Activated T-cell treated with anti-CD3 and anti-CD28 coated beads for 4 hours (primary cell): ENCODE data around the gene FAM78B.

Experiments
- DNase-seq: peaks from one replicate; pipeline ENCODE4 v3.0.0-alpha.2; 2020

The FAM78B gene

DNA sequence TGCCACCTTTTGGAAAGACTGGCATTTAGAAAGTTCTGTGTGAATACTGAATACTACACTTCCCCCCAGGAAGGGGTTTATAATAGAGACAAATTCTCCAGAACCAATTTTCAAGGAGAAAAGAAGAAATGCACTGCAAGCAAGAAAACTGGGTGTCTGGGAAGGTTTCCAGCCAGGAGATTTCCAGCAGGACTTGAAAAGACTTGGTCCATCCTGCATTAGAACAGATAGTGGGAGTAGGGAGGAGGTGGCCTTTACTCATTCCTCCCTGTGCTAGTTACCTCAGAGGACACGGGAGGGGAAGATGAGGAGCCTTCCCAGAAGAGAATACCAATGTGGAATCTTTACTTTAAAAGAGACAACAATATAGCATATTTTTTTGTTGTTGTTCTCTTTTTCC, 52.4 kb downstream of the FAM78B start:
- DNase-seq, result no peak

DNA sequence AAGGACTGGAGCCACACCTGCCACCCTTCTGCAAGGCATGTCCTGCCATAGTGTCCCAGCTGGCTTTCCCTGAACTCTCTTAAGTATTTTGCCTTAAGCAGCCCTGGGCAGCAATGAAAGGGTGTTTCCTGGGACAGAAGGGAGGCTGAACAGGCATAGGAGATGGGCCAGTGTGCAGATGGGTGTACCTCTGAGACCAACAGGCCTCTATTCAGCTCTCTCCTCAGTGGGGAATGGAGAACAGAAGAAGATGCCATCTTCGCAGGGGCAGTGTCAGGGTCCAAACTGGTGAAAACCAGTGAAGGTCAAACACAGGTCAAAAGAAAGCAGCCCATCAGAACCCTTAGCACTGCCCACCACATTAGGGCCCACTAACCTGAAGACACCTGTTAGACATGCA, 53.2 kb downstream of the FAM78B start:
- no peak for DNase-seq

DNA sequence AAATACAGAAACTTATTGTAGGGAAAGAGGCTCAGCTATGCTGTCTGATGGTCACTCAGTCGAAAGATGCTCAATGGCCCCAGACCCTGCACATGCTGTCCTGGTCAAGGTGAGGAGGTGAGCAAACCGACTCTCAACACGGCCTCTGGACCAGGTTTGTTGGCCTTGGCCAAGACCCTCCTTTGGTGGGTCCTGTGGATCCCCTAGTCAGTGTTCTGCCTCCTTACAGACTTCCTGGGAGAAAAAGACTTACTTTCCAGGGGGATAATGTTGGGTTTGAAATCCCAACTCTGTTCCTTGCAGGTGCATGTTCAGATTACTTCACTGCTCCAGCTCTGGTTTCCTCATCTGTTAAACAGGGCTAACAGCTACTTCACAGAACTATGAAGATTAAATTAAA, 53.8 kb downstream of the FAM78B start:
- DNase-seq, result no peak

DNA sequence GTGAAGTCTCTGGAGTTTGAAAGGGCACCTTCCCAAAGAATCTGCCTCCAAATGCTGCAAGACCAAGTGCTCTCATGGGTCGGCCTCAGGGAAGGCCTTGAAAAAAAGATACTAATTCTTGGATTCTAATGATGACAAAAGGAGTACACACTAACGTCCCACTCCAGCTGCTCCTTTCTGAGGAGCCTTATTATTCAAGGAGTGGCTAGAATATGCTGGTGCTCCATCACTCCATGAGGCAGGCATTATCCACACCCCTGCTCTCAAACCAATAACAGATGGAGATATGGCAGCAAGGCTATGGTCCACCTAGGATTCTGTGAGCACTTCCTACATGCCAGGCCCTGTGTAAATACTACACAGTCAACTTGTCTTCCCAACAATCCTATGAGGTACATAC, 54.4 kb downstream of the FAM78B start:
- no peak for DNase-seq

DNA sequence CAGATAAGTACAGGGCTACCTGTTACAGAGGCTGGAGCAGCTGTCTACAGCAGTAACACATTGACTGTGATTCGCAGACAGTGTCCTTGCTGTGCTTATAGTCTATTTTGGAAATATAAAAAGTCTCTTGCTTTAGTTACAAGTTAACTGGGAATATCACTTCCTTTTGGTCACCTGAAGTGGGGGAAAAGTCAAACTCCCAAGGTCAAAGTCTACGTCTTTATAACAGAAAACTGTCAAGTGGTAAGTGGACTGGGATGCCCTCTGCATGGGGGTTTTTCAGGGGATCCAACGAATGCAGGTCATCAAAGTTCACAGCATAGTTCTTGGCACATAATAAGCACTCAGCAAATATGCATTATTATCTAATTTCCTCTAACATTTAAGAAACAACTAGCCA, 55.4 kb downstream of the FAM78B start:
- no peak for DNase-seq

DNA sequence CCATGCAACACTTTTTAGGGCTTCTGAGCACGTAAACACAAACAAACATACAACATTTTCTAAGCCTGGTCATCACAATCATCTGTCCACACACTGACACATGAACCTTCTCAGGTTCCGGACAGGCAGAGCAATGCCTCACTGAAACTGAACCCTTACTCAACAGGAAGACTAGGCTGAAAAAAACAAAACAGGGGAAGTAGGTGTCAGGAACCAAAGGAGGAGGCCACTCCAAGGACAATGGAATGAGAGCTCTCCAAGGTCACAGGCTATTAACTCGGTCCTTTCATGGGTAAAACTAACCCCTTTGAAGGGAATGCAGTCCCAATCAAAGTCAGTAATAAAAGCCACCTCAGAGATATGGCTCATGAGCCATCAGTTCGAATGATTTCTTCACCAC, 76.6 kb downstream of the FAM78B start:
- DNase-seq, result no peak

DNA sequence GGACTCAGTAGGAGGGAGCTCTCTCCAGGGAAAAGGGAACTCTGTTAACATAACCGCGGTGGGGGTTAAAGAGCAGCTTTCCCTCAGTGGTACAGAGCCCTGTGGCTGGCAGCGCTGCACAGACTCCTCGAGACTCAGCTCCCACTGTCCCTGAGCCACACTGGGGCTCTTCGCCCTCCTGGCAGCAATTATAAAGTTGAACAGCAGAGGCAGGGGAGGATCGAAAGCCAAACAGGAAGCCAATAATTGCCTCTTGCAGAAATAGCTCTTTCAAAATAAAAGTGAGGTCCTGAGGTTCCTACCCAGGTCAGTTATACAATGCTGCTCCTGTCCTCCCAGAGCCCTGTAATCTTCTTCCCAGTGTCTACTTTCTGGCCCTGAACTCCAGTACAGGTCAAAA, 77.0 kb downstream of the FAM78B start:
- DNase-seq, result no peak

DNA sequence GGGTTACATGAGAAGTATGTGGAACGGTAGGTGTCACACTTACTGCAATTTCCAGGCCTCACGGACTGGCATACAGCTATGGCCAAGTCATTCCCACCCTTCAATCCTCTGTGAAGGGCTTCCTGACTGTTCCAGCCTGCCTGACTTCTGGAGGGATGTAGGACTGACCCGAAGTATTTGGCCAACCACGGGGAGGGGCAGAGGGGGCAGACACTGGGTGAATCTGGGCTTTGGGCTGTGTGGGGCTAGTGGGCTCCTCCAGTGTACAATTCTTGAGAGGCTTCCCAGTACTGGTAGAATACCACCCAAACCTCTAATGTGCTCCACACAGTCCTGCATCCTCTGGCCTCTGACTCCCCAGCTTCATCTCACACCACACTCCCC, 78.2 kb downstream of the FAM78B start:
- DNase-seq, result no peak

DNA sequence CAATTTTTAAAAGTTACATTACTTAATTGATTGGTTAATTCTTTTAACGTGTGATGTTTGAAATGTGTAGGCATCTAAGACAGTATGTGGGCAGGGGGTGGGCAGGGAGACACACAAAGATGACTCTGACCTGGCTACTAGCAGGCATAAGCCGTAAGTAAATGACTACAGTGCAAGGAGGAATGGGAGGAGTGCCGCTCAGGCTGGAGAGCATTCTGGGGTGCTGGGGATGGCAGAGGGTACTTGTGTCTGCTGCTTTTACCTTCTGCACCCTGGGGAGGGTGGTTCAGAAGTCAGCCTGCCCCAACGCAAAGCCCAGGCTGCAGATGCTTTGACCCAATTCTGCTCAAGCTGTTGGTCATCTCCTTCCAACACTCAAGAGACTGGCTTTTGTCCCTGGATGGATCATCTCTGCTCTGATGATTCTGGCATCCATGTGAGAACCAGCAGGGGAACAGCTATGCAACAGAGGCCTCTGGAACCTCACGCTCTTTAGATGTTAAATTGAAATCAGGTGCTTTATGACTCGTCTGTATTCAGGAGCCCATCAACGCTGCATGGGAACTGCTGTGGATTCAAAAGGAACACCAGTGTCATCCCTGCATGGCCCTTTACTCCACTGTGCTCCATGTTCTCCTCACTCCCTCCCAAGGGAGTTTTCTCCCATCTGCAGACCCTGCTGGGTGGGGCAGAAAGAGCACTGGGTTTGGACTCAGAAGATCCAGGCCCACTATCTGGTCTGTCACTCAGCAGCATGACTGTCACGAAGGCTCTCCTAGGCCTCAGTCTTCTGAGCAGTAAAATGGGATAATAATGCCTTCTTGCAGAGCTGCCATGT, 78.8 kb downstream of the FAM78B start:
- DNase-seq, result no peak

DNA sequence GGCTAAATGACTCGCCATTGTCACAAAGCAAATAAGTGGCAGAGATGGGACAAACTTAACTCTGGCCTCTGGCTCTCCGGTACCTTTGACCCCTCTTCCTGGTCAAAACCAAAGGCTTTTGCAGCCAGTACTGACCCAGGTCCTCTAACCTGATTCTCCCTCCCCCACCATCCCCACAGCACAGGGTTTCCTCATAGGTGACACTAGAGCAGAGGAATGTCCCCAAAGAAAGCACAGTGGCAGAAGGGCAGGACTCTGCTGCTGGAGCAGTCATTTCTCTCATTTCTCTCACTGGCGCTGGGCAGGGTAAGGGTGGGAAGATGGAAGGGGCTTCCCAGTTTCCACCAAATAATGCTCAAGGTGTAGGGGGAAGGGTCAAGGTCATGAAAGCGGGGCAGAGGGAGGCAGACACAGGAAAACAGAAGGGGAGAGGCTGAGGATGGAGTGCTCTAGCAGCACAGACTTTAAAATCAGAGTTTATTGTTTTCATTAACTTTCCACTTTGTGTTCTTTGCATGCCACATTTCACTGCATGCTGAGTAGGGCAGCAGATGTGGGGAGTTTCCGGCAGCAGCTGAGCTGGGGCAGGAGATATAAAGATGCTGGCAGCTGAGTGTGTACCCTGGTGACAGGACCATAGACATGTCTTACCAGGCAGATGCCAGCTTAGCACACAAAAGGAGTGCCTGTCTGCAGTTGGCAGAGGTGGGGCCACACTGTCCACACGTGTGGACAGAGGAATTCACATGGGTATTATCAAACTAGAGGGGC, 80.5 kb downstream of the FAM78B start:
- no peak for DNase-seq

DNA sequence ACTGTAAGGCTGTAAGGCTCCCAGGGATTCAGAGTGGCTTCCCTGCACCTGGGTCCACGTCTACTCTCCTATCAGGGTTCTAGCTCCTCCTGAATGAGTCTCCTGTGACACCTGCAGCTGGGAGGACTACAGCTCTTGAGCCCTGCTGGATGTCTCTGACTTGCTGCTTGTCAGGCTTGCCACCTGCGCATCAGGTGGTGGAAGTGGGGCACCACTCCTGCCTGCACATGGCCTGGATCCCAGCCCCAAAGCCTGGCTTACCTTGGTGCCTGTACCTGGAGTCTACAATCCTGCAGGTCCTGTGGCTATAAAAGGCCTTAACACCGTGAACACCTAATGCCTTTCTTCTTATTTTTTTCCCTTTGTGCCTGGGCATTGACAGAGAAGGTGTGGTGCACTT, 82.2 kb downstream of the FAM78B start:
- DNase-seq, result no peak

DNA sequence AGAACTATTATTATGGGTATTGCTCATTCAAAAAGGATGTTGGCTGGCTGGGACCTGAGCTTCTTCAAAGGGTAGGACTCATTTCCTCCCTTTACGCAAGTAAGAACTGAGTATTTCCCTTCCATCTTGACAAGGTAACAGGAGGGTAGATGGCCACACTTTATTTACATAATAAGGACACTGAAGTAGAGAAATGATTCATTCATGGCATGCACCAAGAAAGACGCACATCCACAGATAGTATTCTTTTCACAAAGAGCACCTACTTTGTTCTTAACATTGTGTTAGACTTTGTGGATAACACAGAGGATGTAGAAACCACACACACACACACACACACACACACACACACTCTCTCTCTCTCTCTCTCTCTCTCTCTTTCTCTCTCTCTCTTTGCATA, 82.9 kb downstream of the FAM78B start:
- no peak for DNase-seq

DNA sequence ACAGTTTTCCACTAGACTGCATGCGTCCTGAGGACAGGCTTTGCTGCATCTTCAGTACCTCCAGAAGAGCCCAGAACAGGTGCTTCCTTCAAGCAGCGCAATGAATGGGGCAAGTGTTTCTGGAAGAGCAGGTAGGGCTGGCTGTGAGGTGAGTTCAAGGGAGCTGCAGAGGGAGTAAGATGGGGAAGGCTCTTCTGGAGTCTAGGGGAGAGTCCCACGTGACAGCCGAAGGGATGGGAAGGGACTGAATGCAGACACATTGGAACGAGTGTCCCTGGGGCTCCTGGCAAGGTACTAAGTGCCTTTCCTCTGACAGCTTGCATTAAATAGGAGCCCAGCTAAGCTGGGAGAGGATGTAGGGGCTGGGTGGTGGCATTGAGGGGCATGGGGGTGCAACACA, 84.2 kb downstream of the FAM78B start:
- no peak for DNase-seq

DNA sequence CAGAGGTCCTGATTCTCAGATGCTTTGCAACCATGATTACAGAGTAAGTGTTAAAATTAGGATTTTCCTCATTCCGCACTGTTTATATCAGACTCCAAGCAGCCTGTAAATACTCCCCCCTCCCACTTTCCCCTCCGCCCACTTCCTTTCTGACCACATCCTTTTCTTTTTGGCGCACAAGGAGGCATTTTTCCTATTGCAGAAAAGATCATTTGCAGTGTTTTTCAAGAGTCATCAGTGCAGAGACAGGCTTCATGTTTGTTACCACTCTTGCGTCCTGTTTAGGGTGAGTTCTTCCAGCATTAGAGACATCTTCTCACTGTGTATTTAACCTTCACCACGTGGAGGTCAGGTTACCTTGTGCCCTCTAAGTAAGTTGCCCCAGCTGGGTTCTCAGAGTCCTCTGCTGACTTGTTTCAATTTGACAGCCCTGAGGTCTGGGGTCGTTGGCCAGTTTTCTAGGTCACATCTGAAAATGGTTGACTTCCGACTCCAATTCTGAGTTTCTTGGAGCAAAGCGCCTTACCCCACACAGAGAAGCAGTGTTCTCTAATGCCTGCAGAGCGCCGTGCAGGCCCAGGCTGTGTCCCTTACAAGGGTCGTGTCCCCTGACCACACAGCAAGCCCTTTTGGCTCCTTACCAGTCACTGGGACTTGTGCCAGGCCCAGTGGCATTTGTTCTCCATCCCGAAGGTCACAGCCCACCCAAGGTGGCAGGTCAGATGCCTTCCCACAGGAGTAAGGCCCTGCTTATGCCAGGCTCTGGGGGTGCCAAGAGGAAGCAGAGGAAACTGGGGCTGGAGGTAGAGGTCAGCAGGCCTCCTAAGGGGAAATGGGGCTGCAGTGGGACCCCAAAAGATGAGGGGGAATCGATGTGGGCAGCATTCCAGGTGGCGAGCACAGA, 85.6 kb downstream of the FAM78B start:
- no peak for DNase-seq

DNA sequence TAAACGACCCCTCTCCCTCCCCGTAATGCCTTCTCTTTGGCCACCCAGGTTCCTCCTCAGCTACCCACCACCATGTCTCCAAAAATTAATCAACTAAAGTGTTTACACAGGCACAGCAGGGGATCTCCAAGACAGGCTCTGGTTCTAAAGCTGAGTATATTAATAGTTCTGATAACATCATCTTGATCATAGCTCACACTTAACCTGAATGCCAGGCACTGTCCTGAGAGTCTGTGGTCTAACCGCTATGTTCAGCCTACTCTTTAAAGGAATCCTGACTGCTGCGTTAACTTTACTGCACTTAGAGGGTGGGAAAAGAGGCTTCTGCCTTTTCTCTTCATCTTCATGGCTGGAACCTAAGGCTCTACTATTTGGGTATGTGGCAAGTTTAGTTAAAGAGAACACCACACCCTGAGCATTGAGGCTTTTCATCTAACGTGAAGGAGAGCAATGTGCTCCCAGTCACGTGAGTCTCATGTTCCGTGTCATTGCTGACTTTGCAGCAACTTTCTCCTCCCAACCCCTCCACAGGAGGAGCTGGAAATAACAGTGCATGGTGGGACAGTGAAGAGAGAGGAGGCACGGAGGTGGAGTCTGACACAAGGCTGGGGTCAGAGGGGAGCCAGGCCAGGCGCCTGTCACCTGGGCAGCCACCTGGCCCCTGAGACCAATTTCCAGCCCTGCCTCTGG, 86.4 kb downstream of the FAM78B start:
- DNase-seq, result no peak

DNA sequence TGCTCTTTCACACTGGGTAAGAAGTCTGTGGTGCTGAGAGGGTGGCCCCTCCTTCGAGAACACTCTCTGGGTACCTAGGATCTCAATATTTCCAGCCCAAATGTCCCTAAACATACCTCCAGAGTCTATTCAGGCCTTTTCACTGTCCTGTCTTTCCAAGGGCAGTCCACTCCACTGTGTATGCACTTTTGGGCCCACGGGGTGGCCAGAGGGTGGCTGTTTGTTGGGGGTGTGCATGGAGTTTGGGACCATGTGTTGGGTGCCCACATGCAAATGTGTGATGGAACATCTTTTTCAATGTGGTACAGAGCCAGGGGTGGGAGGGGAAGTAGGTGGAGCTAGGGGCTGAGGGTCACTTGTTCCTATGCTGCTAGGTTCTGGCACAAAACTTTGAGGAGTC, 87.5 kb downstream of the FAM78B start:
- DNase-seq, result no peak

DNA sequence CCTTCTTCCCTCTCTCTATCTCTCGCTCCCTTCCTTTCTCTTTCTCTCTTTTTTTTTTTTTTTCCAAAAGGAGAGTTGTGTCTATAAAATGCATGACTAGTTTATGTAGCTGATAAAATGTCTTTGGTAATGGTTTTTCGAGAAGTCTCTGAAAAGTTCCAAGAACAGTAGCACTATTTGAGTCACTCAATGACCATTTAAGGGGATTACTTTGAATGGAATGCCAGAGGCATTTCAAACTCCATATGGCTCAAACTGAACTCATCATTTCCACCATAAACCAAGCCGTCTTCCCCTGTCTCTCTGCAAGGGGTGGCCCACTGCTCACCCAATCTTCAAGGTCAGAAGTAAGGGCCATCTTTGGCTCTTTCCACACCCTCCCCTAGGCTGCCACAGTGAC, 93.3 kb downstream of the FAM78B start:
- no peak for DNase-seq

DNA sequence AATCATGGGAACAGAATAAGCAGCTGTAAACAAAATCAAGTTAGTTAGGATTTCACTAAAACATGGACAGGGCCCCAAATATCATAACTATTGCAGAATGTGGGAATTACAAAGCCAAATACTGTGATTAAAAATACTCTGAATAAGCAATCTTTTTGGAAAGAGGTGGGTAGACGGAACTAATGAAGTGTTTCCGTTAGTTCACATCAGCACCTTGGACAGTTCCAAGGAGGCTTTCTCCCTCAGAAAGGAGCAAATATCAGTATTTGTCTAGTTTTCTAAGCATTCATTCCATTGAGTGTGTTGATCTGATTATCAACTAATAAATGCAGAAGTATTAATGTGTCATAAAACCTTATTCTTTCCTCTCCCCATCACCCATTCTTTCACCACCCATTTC, 97.4 kb downstream of the FAM78B start:
- no peak for DNase-seq

DNA sequence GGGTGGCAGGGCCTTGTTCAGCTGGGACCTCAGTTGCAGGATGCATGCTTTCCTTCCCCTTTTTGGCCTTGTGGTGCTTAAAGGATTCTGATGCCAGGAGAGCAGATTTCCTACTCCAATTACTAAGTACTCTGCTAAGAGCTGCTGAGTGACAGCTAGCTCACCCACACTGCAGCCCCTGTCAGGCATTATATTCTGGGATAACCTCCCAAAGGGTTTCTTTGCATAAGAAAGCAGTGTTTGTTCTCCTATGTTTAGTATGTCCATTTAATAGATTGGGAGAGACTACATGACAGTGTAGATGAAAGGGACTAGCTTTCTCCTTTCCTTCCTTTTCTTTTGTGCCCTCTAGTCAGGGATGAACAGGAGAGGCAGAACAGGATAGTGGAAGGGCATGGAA, 100.7 kb downstream of the FAM78B start:
- no peak for DNase-seq

DNA sequence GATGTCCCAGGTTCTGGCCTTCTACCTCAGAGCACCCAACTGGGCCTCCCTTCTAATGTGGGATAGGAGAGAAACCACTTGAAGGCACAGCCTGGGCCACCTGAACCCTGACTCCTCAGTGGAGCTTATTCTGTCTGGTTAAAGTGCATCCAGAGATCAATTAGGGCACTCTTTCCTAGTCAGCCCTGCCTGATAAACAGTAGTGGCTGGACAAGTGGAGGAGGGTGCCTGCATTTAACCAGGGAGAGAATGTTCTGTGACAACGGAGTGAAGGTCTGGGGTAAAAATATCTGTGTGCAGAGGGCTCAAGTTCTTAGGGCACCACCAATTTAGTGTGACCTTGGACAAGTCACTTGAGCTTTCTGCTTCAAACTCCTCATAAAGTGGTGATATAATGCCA, 101.8 kb downstream of the FAM78B start:
- no peak for DNase-seq

DNA sequence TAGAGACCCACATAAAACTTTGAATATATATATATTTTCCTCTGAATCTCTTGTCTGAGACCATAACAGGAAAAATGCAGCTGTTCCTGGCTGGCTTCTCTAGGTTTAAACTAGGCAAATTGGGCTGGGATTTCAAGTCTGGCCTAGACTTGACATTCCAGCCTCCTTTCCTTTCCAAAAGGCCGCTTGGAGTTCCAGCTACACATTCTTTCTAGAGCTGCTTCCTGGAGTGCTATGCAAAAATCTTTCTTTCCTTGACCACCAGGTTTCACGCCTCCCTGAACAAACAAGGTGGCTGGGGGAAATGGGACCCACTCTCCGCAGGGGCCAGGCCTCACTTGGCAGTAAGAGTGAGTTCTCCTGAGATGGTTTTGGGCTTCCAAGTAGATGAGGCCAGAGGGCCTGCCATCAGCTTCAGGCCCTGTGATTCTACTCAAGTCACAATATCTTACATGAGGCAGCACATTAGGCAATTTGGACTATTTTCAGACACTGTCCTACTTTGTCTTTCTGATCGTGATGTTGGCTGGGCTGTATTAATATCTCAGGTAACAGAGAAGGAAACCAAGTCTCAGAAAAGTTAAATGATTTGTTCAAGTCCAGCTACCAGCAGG, 102.4 kb downstream of the FAM78B start:
- no peak for DNase-seq

DNA sequence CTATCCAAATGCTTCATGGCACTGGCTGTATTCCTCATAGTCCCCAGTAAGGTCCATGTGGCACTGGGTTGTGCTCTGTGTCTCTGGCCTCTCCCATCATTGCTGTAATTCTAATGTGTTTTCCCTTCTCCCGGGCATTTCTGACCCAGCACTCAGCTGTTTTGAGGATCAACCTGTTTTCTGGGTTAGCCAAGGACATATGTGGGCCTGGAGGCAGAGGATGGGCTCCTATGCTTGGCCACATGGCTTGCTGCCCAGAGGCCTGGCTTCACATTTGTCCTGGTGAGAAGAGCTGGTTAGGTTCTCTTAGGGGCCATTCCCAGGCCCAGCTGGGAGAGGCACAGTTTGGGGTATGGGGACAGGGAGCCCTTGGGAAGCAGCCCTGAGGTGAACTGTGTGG, 103.1 kb downstream of the FAM78B start:
- no peak for DNase-seq
